Measurements from ENCODE around the gene PERCC1. TPM values are rescaled to one million over a fixed set of nuclear protein-coding genes. Genes with fewer than 3 reads are reported as not detected.

PERCC1 gene
- total and polyA plus RNA-seq, 2 of the 4 experiments (the other 2 are of a cell fraction) = not detected

- H3K4me2 ChIP-seq (ENCODE audit: low read depth, low read length) = no peak overlapping the region
- no peak overlapping the region for H4K91ac ChIP-seq (ENCODE audit: insufficient read depth, low read depth, low read length)
- in situ Hi-C loops (cut with MboI; ENCODE audit: low sequenced_read_pairs) = no loop called here
- dilution Hi-C loops (cut with HindIII; ENCODE audit: low sequenced_read_pairs, unreplicated experiment) = no loop called here
- H3K9me1 ChIP-seq (ENCODE audit: insufficient read depth, low read length) = no peaks in the 10 kb centered on the region
- H3K4ac ChIP-seq (ENCODE audit: low read depth, low read length) = no peak overlapping the region
- no peak overlapping the region for H4K8ac ChIP-seq (ENCODE audit: low read depth in 2 of 2, low read length in 2 of 2)
- H3K23ac ChIP-seq (ENCODE audit: low read depth, low read length) = no peak overlapping the region
- no peak overlapping the region for H3K18ac ChIP-seq (ENCODE audit: low read depth, low read length)
- no peak for TF ChIP-seq RAD21 (IDR thresholded peaks at IDR 0.05; ENCODE audit: low read length)
- TF ChIP-seq POLR2A (IDR thresholded peaks at IDR 0.05; ENCODE audit: low read depth, low read length) = no peak
- no peak for TF ChIP-seq CHD1 (IDR thresholded peaks at IDR 0.05; ENCODE audit: low read depth, low read length)
- TF ChIP-seq CEBPB (IDR thresholded peaks at IDR 0.05; ENCODE audit: low read depth, low read length) = no peak
- TF ChIP-seq SMC3 (IDR thresholded peaks at IDR 0.05; ENCODE audit: low read depth, low read length) = no peak
- no peak for TF ChIP-seq MAFK (IDR thresholded peaks at IDR 0.05; ENCODE audit: low read depth, low read length)
- TF ChIP-seq CTCF (conservative IDR thresholded peaks at IDR 0.05; ENCODE audit: low read depth, low read length) = no peak
- no peak for TF ChIP-seq RCOR1 (IDR thresholded peaks at IDR 0.05; ENCODE audit: insufficient replicate concordance, low read length)
- no peak for TF ChIP-seq RFX5 (IDR thresholded peaks at IDR 0.05; ENCODE audit: low read depth, low read length)
- TF ChIP-seq ELK1 (IDR thresholded peaks at IDR 0.05; ENCODE audit: borderline replicate concordance, low read depth, low read length) = no peak
- TF ChIP-seq NFE2L2 (IDR thresholded peaks at IDR 0.05; ENCODE audit: low read depth, low read length) = no peak
- no peak for TF ChIP-seq BHLHE40 (IDR thresholded peaks at IDR 0.05; ENCODE audit: low read depth, low read length)
- no peak for TF ChIP-seq FOS (IDR thresholded peaks at IDR 0.05; ENCODE audit: low read depth, low read length)
- TF ChIP-seq USF2 (IDR thresholded peaks at IDR 0.05; ENCODE audit: low read depth, low read length) = no peak
- TF ChIP-seq MXI1 (IDR thresholded peaks at IDR 0.05; ENCODE audit: borderline replicate concordance, low read depth, low read length) = no peak
- no peak for TF ChIP-seq MAZ (IDR thresholded peaks at IDR 0.05; ENCODE audit: borderline replicate concordance, low read depth, low read length)
- H2BK15ac ChIP-seq (ENCODE audit: low read depth, low read length) = no peak overlapping the region
- ChIA-PET CTCF (no interaction called here), POLR2A (ENCODE audit: unreplicated experiment) (no interaction called here)
- H2BK120ac ChIP-seq (ENCODE audit: low read depth, low read length) = no peak overlapping the region
- H3K27me3 ChIP-seq (ENCODE audit: control insufficient read depth, insufficient read depth, low read length) = no peaks in the 10 kb centered on the region
- ATAC-seq (ENCODE audit: low read depth) (no peak), DNase-seq (no peak)
- no peak overlapping the region for H3K4me3 ChIP-seq (ENCODE audit: insufficient read depth, low read depth, low read length)
- 95% methylated on average over 16 of the region's 30 CpGs; no CpG with 5 or more reads in 1 of the 2 experiments for WGBS, 2 experiments (ENCODE audit: extremely low coverage in 2 of 2, insufficient read length in 1 of 2)
- no peak overlapping the region for H3K9ac ChIP-seq (ENCODE audit: low read depth, low read length)
- H3K27ac ChIP-seq (ENCODE audit: insufficient read depth, low read length) = no peak overlapping the region
- no peak overlapping the region for H3K56ac ChIP-seq (ENCODE audit: extremely low read depth, insufficient read depth, low read length)
- peaks cover 42% of the 10 kb centered on the region for H3K36me3 ChIP-seq (ENCODE audit: control insufficient read depth, insufficient read depth, low read length)
- H3K14ac ChIP-seq (replicated peaks; ENCODE audit: low read depth, low read length) = no peak overlapping the region
- peak overlapping the region; percentile 50 for H2AK9ac ChIP-seq (replicated peaks; ENCODE audit: low read depth, low read length, poor library complexity)
- peaks cover 2% of the 10 kb centered on the region; the same call in 1 of the 2 replicates for H4K20me1 ChIP-seq (ENCODE audit: insufficient read depth, low read length)
- H3K4me1 ChIP-seq (ENCODE audit: control insufficient read depth, insufficient read depth, low read length) = no peaks in the 10 kb centered on the region
- H2AFZ ChIP-seq (replicated peaks; ENCODE audit: low read length, poor library complexity) = no peak overlapping the region
- no peaks in the 10 kb centered on the region for H3K9me3 ChIP-seq (ENCODE audit: control insufficient read depth, insufficient read depth, low read length)
- no peak overlapping the region for H2BK20ac ChIP-seq (ENCODE audit: low read depth, low read length)
- no TSS peak for BruUV-seq (replicated peaks)
- H3K79me1 ChIP-seq (ENCODE audit: low read depth in 1 of 2, low read length in 2 of 2) = peaks cover 0 to 7% of the 10 kb centered on the region in 2 experiments; a peak in 1 of 4 replicates
- no peak overlapping the region for H4K5ac ChIP-seq (ENCODE audit: low read depth, low read length)
- intact Hi-C loops (cut with micrococcal nuclease) = no loop called here
- no peak overlapping the region for H2BK5ac ChIP-seq (ENCODE audit: low read depth, low read length, poor library complexity, severe bottlenecking)
- H2AK5ac ChIP-seq (ENCODE audit: low read depth, low read length) = no peak overlapping the region
Observed at GRCh38 chr16:1460602-1461138, 29.8 kb downstream of the PERCC1 start.

All from IMR-90 (cell line).